NK-92 (cell line): ENCODE data around the gene RAB37.

Experiments
- DNase-seq: peaks from one replicate; lab custom pipeline; 2025; ENCODE audit not compliant: unreplicated experiment; lab: John Stamatoyannopoulos, UW

Gene RAB37

DNA sequence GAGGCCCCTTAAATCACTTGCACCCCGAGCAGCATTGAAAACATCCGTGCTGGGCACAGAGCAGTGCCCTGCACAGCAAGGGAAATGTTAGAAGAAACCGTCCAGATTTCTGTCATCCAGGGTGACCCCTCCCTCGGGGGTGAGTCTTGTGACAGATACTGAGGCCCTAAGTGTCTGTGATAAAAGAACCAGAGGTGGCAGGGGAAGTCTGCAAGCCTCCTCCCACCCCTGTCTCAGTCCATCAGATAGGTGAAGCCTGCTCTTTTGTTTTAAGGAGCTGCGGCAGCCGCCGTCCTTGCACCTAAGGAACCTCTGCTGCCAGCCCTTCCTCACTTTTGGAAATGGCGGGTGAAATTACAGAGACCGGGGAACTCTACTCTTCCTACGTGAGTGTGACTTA, 39.9 kb downstream of the RAB37 start:
- no peak for DNase-seq

DNA sequence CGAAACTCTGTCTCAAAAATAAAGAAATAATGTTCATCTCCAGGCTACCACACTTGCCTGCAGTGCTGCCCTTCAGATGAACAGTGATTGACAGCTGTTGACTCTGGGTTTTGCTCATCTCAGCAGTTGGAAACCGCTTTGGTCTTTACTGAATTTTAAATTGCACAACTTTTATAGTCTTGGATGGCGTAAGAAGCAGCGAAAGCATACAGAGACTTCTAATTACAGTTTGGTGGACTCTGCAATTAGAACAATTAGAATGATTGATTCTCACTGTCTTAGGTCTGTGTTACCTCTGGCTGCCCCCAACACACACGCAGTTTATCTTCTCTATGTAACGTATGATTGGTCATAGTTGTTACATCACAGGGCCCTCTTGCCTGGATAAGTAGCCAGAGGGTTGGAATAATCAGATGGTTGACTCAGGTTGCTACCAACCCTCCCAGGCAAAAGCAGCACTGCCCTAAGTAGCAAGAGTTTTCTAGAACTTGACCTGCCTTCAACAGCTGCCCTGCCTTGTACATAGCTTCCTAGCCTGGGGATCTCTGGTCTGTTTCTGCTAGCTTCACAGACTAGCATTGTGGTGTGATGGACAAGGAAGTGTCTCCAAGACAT, 41.0 kb downstream of the RAB37 start:
- no peak for DNase-seq

DNA sequence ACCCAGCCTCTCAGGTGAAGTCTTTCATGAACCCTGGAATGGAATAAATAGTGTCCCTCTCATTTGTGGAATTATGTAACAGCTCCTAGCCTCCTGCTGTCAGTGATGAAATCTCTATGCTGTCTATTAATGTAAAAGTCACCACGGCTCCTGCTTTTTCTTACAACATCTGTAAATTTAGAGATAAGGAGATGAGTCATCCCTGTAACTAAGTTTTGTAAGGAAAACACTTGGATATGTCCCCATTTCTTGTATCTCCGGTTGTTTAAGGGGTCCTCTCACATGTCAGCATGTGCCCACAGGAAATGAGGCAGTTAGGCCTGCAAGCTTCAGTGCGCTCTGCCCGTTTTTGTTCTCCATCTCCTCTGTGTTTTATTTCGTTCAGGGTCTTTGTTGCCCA, 41.9 kb downstream of the RAB37 start:
- DNase-seq: no peak

DNA sequence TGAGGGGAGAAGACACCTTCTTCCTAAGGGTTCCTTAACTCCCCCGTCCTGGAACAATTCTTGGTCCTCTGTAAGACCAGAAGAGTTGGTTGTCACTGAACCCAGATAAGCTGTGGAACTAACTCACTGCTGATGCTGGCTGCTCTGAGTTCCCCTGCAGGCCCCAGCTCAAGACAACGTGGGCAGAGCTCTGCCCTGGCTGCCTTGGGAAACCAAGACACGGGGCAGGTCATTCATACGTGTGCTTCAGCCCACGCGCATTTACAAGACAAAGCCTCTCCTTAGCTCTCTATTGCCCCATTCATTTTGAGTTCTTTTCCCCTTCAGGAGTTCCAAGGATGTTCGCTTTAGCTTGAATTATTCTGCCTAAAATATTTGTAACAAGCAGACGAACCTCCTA, 42.4 kb downstream of the RAB37 start:
- no peak for DNase-seq

DNA sequence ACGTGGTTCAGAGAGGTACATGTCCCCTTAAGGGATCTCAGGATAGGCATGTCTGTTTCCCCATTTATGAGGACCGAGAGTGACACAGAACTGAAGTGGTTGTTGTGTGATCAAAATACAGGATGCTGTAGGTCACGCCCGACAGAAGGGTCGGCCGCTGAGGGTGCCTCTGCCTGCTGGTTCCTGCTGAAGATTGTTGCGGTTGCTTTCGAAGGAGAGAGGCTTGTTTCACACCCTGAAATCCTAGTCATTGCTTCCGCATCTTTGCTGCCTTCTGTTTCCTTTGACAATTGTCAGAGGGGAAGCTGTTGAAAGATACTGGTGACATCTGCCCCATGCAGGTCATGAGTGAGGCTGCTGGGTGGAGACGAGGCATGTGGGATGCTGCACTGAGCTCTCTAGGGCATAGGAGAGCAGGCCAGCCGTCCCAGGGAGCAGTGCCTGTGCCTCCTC, 42.9 kb downstream of the RAB37 start:
- no peak for DNase-seq

DNA sequence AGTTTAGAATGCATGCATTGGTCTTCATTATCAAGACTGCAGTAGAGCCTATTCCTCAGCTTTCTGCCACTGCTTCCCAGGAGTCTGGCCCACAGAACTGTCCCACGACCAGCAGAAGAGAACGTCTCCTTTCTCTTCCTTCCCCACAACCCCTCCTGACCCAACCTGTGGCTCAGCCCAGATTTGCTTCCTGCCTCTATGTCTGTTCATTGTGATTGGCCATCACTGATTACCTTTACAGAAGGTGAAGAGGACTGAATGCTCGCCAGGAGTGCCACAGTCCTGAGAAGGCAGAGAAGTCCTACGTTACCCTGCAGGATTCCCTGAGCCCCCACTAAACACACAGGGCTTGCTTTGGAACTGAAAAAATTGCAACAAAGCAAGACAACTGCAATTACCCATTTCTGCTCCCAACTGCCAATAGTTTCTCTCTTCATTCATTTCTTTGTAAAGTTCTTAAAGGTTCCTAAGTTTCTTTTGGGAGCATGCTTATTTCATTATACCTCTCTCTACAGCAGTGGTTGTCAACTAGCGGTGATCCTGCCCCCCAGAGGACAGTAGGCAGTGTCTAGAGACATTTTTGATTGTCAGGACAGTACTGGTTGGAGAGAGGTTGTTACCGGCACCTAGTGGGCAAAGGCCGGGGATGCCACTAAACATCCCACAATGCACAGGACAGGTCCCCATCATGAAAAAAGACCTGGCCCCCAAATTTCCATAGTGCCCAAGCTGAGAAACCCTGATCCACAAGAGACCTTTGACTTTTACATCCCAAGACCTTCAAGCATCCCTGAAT, 43.6 kb downstream of the RAB37 start:
- no peak for DNase-seq

DNA sequence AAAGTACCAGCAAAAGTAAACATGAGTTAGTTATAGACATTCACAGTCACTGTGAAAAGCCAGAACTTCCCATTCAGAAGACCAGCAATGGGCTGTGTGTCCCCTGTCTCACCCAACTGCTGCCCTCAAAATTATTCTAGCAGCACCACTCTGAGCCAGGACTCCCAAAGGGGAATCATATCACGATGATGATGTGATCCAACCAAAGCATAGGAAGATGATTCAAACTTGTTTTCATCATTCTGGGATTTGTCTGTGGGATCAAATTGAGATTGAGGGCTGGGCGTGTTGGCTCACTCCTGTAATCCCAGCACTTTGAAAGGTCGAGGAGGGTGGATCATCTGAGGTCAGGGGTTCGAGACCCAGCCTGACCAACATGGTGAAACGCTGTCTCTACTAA, 45.5 kb downstream of the RAB37 start:
- no peak for DNase-seq

DNA sequence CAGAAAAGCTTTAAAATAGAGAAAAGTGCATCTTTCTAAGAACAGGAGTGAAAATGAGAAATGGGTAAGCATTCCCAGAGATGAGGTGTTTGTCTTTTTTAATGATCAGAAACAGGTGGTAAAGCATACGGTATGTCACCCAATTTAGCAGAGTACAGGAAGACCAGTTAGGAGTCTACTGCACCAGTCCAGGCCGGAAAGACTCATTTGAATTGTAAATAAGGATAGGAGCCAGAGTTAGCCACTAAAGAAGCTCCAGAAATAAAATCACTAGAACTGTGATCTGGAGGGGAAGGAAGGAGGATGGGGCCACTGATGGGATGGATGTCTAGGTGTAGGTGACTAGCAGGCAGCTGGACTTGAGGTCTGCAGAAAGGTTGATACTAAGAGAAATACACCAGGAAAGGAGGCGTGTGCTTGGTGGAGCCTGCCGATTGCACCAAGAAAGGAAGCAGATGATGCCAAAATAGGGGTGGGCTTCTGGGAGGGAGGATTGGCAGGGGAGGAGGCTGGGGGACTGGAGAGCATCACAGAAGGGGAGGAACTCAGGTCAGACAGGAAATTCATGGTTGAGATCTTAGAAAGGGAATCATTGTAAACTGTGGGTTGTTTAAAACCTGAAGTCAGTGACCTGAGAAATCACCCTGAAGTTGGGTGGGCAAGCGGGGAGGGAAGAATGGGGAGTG, 47.2 kb downstream of the RAB37 start:
- no peak for DNase-seq

DNA sequence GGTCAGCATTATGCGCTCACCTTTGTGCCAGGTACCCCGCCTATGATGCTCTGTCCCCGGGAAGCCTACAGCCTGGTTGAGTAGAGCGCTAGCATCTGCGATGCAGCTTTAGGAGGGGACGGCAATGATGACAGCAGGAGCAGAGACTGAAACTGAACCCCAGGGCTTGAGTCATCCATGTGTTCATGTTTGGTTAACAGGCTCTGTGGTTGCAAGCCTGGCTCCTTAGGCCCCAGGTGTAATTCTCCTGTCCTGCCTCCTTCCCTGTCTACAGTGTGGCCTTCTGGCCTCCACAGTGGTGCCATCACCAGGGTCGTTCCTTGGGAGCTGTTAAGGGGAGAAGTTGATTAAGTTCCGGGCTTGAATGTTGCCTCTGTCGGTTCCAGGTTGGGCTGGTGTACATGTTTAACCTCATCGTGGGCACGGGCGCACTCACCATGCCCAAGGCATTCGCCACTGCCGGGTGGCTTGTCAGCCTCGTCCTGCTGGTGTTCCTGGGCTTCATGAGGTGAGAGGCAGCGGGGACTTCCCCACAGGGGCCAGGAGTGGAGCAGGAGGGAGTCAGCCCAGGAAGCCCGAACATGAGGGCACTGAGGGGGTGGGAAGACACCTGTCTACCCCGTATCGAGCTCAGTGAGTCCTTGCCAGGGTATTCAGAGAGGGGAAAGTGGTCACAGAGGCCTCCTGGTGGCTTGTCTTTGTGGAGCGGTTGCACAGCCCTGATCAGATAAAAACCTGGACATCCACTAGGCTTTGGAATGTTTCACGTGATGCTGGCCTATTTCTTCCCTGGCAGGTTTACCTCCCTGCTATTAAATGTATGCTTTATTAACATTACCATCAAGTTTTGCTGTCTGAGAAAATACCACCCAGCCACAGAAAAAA, 48.3 kb downstream of the RAB37 start:
- DNase-seq: no peak

DNA sequence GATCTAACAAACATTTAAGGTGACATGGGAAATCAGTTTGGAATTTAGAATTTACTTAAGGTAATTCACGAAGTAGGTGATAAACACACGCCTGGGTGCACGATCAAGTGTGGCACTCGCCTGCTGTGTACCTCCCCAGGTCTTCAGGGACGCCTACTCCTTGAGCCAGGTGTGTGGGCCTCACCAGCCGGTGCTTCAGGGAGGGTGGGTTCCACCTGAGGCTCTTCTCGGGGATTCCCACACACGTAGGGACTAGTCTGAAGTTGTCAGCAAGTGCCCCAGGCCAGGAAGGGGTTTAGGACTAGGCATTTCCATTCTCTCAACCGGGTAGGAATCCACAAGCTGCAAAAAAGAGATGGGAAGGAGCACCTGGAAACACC, 48.9 kb downstream of the RAB37 start:
- no peak for DNase-seq

DNA sequence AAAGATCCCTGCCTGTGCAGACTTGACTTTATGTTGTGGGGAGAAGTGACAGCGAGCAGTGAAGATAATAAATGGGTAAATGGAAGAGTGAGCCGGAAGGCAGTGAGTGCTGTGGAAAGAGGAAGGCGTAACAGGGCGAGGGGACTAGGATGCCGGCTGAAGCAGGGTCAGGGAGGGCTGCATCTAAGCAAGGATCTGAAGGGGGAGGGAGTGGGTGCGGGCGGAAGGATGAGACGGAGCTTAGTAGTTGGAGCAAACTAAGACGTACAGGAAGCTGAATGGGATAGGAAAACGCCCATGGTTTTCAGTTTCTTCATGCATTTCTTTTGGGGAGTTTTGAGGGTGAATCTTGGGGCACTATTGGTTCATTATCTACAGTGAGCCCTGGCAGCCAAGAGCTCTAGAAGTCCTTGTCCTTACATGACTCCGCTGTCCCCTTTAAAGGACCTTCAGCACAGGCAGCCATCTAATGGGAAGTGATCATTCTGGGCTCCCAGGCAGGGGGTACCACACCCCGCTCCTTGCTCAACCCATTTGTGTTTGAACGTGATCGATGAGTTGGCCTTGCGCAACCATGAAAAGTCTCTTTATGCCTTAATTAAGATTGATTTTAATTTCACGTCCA, 49.5 kb downstream of the RAB37 start:
- DNase-seq: no peak

DNA sequence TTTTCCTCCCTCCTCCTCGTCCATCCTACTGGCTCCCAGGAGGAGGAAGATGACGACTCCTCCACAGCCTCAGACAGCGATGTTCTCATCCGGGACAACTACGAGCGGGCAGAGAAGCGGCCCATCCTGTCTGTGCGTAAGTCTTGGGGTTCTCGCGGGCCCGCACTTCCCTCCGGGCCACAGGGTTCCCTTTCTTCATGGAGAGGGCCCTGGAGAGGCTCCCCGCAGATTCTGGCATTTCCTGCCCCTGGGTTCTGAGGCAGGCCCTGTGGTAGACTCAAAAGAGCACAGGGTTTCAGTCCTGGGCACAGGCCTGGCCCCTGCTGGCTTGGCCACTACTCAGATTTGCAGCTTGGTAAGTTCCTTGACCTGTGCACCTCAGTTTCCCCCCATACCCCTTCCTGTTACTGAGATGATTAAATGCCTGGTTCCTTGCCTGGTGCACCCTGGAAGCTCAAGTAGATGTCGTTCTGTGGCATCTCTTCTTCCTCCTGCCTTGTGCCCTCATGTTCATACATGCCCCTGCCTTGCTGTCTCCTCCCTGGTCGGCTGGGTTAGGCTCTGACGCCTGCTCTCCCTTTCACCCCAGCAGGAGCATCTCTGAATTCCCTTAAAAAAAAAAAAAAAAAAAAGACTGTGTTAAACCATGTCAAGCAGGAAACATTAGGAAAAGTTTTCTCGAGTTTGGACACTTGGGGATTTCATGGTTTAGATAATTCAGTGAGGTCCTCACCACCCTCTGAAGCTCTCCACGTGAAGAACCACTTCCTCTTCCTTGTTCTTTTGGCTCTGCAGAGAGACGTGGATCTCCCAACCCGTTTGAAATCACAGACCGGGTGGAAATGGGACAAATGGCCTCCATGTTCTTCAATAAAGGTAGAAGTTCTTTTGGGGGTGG, 53.4 kb downstream of the RAB37 start:
- no peak for DNase-seq

DNA sequence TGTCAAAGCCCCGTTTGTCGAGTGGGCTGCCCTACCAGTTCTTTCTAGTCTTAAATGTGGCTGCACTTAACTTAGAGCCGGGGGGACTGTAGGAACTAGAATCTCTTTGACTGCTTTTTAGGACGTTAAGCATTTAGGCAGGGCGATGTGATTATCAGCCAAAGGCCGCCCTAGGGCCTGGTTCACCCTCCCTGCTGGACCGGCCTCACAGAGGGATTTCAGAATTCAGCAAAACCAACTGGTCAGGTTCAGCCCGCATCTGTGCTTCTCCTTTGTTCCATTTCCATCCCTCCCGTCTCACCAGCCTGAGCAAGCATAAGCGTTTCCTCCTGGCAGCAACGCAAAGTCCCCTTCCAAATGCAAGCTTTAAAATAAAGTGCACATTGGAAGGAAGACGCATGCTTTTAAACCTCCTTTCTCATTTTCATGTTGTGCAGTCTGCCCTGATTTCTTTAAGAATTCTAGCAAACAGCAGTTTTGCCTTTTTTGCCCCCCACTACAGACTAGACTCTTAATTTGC, 55.6 kb downstream of the RAB37 start:
- DNase-seq: no peak

DNA sequence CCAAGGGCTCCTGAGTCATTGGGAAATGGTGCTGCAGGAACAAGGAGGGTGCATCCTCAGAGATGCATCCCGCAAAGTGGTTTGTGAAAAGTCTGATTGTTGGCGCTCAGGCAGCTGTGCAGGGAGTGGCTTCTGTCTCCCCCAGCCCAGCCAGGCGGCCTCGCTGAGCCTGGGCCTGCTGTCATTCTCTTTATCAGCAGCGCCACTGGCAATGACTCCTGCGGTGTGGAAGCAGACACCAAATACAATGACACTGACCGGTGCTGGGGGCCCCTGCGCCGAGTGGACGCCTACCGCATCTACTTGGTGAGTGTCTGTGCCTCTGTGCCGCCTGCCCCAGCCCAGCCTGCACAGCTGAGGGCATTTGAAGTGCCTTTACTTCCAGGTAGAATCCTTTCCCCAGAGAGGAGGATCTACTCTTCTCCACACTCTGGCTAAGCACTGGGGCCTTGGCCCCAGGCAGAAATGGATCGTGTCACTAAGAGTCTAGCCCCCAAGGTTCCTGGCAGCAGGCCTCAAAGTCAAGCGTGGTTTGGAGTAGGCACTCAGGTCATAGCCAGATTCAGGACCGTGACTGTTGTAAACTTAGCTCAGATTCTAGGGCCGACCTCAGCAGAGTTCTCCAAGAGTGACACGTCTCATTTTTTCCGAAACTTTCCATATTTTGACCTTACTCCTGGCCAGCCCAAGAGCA, 58.4 kb downstream of the RAB37 start:
- DNase-seq: no peak

DNA sequence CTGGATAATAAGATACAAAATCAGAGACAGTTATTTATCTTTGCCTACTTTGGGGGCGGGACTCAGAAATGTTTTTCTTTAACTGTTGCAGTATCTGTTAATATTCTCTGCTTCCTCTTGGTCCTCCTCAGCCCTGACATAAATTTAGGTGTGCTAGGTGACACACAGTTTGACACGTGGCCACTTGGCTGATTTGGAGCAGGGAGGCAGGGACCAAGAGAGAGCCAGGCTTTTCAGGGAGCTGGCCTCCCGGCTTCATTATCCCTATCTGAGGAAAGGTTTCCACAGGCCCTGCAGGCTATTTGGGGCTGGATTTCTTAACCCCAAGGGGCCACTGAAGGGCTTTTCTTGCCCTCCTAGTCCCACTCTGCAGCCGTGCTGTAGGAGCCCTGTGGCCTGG, 59.2 kb downstream of the RAB37 start:
- no peak for DNase-seq

DNA sequence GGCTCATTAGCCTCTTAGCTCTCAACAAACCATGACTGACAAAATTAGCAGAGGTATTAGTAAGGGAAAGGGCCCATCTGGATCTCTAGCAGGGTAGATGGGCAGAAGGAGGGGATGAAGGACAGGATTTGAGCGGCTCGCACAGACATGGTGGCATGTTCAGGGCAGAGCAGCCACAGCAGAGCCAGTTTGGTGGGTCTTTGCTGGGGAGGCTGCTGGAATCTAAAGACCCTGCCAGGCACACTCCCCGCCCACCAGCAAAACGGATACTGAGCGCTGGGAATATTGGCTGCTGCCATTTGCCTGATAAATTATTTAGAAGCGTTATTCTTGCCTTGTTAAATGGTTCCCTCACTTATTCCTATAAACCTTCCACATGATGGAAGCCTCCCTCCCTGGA, 59.8 kb downstream of the RAB37 start:
- no peak for DNase-seq
